Body of pancreas (tissue), 4 donors: ENCODE measurements around the gene ATP11A. TPM values are rescaled to one million over a fixed set of nuclear protein-coding genes. Genes with fewer than 3 reads are reported as not detected.

Experiments
- ATAC-seq: fragments of 150-250 bp; one replicate; pipeline ENCODE4 v1.9.1; 2016
- DNase-seq, 4 donors: peaks; one replicate each; pipeline ENCODE4 v3.0.0-alpha.2; 2019
- H3K27ac ChIP-seq, 4 donors: fragments of 200-600 bp; sonication (generic); 1 replicate in 3 of 4; 2 replicates in 1 of 4; pipeline versions ENCODE4 v1.5.1 to v1.6.1; 2016 to 2019; ENCODE audit warnings: mild to moderate bottlenecking in 1 of 4, mixed read lengths in 1 of 4, moderate library complexity in 1 of 4
- H3K27me3 ChIP-seq, 2 donors: fragments of 200-600 bp; sonication (generic); one replicate each; pipeline ENCODE4 v1.6.0; 2016; ENCODE audit warnings: mild to moderate bottlenecking in 1 of 2
- H3K36me3 ChIP-seq, 2 donors: fragments of 200-600 bp; sonication (generic); replicated peaks in 1 of 2; 2 replicates each; pipeline ENCODE4 v1.5.1; 2016; ENCODE audit warnings: low read depth in 2 of 2; ENCODE audit not compliant: insufficient read depth in 1 of 2
- H3K4me1 ChIP-seq: fragments of 200-600 bp; sonication (generic); one replicate; pipeline ENCODE4 v1.6.0; 2016
- H3K4me3 ChIP-seq, 2 donors: fragments of 200-600 bp; sonication (generic); 1 replicate in 1 of 2; 2 replicates in 1 of 2; pipeline ENCODE4 v1.5.1; 2016 to 2019
- H3K9me3 ChIP-seq, 3 donors: fragments of 200-600 bp; sonication (generic); 1 replicate in 2 of 3; 2 replicates in 1 of 3; pipeline ENCODE4 v1.5.1; 2016
- POLR2A ChIP-seq, 3 donors: fragments of 450-650 bp; IDR thresholded peaks; one replicate each; pipeline ENCODE4 v1.6.1; 2016; ENCODE audit warnings: antibody characterized with exemption in 3 of 3, mild to moderate bottlenecking in 2 of 3
- WGBS, 2 donors: methylation state at CpG; one replicate each; pipeline ENCODE4 v1.1.5; 2017; 5-methylcytosine and 5-hydroxymethylcytosine counted together
- intact Hi-C: fragments of 100-400 bp; cut with DNase I; formaldehyde crosslinking; loops from one replicate; pipeline ENCODE4 v1.15.1; 2023
- total RNA-seq, 2 donors: library from RNA; depleted of rRNA; stranded (reverse); fragments of >200 nt; gene quantifications; one replicate each; pipeline ENCODE4 v1.1.0, GENCODE V29; 2016
- TF ChIP-seq, protein P1 (sequence below), 7 experiments: fragments of 450-650 bp in 4 of 7; fragments of 200-600 bp in 3 of 7; sonication (generic) in 3 of 7; IDR thresholded peaks; one replicate each; pipeline ENCODE4 v1.5.1; 2016 to 2019; ENCODE audit warnings: antibody characterized with exemption in 7 of 7

Gene ATP11A
- total RNA-seq, 2 donors from 2014 or later: 24.1 to 33.9 TPM

- H3K27me3 ChIP-seq: no peaks in the 10 kb centered on the region
- H3K4me3 ChIP-seq: no peak overlapping the region
- no peak for DNase-seq
- ATAC-seq: no peak
- no peaks in the 10 kb centered on the region for H3K9me3 ChIP-seq
- no peaks in the 10 kb centered on the region for H3K4me1 ChIP-seq
- H3K27ac ChIP-seq: no peak overlapping the region
- 92 to 100% methylated on average over 1 to 6 of the region's 6 CpGs for WGBS, 2 donors
- intact Hi-C loops: no loop called here
- TF ChIP-seq, protein P1, sequence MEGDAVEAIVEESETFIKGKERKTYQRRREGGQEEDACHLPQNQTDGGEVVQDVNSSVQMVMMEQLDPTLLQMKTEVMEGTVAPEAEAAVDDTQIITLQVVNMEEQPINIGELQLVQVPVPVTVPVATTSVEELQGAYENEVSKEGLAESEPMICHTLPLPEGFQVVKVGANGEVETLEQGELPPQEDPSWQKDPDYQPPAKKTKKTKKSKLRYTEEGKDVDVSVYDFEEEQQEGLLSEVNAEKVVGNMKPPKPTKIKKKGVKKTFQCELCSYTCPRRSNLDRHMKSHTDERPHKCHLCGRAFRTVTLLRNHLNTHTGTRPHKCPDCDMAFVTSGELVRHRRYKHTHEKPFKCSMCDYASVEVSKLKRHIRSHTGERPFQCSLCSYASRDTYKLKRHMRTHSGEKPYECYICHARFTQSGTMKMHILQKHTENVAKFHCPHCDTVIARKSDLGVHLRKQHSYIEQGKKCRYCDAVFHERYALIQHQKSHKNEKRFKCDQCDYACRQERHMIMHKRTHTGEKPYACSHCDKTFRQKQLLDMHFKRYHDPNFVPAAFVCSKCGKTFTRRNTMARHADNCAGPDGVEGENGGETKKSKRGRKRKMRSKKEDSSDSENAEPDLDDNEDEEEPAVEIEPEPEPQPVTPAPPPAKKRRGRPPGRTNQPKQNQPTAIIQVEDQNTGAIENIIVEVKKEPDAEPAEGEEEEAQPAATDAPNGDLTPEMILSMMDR (IDR thresholded peaks at IDR 0.05): no peak
- no peak for TF ChIP-seq POLR2A (IDR thresholded peaks at IDR 0.05)
- H3K36me3 ChIP-seq: peaks cover 0 to 21% of the 10 kb centered on the region in 2 donors
Measured at GRCh38 chr13:112825875-112826274, 136.0 kb downstream of the ATP11A start.

DNA sequence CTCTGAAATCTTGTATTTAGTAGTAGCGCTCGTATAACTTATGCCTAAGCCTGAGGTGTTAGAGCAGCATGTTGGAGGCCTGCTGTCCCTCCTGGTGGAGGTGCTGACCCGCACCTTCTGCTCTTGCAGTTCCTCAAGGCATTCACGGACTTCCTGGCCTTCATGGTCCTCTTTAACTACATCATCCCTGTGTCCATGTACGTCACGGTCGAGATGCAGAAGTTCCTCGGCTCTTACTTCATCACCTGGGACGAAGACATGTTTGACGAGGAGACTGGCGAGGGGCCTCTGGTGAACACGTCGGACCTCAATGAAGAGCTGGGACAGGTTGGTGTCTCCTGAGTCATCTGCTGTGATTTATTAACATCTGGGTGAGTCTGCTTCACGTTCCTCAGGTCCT is 136.7 kb downstream of the ATP11A start:
- no peaks in the 10 kb centered on the region for H3K4me1 ChIP-seq
- intact Hi-C loops: no loop called here
- H3K36me3 ChIP-seq: peaks cover 0 to 24% of the 10 kb centered on the region in 2 donors
- H3K9me3 ChIP-seq: no peaks in the 10 kb centered on the region
- H3K4me3 ChIP-seq: no peak overlapping the region
- 93 to 98% methylated on average over 13 to 14 of the region's 14 CpGs for WGBS, 2 donors
- no peak for TF ChIP-seq POLR2A (IDR thresholded peaks at IDR 0.05)
- TF ChIP-seq, protein P1 (IDR thresholded peaks at IDR 0.05): no peak
- DNase-seq (no peak), ATAC-seq (no peak)
- H3K27ac ChIP-seq: no peak overlapping the region
- no peaks in the 10 kb centered on the region for H3K27me3 ChIP-seq

GRCh38 chr13:112828082-112828699 is 138.4 kb downstream of the ATP11A start:
- ATAC-seq: no peak
- H3K4me1 ChIP-seq: no peaks in the 10 kb centered on the region
- intact Hi-C loops: no loop called here
- no peak overlapping the region for H3K27ac ChIP-seq
- H3K36me3 ChIP-seq: peaks cover 0 to 33% of the 10 kb centered on the region in 2 donors
- 91 to 92% methylated on average over 19 of the region's 19 CpGs for WGBS, 2 donors
- TF ChIP-seq POLR2A (IDR thresholded peaks at IDR 0.05): no peak
- TF ChIP-seq, protein P1 (IDR thresholded peaks at IDR 0.05): no peak
- no peak for DNase-seq
- H3K9me3 ChIP-seq: no peaks in the 10 kb centered on the region
- H3K4me3 ChIP-seq: no peak overlapping the region
- H3K27me3 ChIP-seq: no peaks in the 10 kb centered on the region

GRCh38 chr13:112828756-112829155 is 138.9 kb downstream of the ATP11A start:
- H3K27me3 ChIP-seq: no peaks in the 10 kb centered on the region
- TF ChIP-seq POLR2A (IDR thresholded peaks at IDR 0.05): no peak
- TF ChIP-seq, protein P1 (IDR thresholded peaks at IDR 0.05): no peak
- no peak overlapping the region for H3K4me3 ChIP-seq
- H3K36me3 ChIP-seq: peaks cover 0 to 33% of the 10 kb centered on the region in 2 donors
- H3K27ac ChIP-seq: no peak overlapping the region
- no peak for ATAC-seq
- WGBS, 2 donors: 93 to 94% methylated on average over 15 of the region's 15 CpGs
- no peaks in the 10 kb centered on the region for H3K4me1 ChIP-seq
- H3K9me3 ChIP-seq: no peaks in the 10 kb centered on the region
- DNase-seq: no peak
- intact Hi-C loops: no loop called here

DNA sequence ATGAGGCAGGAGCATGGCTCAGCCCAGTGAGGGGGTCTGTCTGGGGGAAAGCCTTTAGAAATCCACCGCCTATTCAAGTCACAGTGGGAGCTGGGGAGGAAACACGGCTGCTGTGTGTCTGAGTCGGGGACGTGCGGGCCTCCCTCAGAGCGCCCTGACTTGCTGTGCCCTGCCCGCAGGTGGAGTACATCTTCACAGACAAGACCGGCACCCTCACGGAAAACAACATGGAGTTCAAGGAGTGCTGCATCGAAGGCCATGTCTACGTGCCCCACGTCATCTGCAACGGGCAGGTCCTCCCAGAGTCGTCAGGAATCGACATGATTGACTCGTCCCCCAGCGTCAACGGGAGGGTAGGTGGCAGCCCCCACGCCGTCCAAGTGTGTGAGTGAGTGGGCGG is 141.4 kb downstream of the ATP11A start:
- WGBS, 2 donors: 94 to 95% methylated on average over 17 to 21 of the region's 21 CpGs
- H3K4me3 ChIP-seq: no peak overlapping the region
- no peak for TF ChIP-seq POLR2A (IDR thresholded peaks at IDR 0.05)
- TF ChIP-seq, protein P1 (IDR thresholded peaks at IDR 0.05): no peak

More for the DNA sequence above, 141.4 kb downstream of the ATP11A start:
- Histone ChIP-seq H3K4me1 (no peaks in the 10 kb centered on the region), H3K27me3 (no peaks in the 10 kb centered on the region), H3K9me3 (no peaks in the 10 kb centered on the region), H3K27ac (no peak overlapping the region), H3K36me3 (peaks cover 0 to 38% of the 10 kb centered on the region in 2 donors)
- intact Hi-C loops: no loop called here
- DNase-seq: no peak
- ATAC-seq: no peak
